ENCODE results near the gene ECPAS.
"Not testable (repeated sequence)": the region's sequence is repeated elsewhere in the genome, so short reads cannot be mapped to it uniquely, and the experiment has no call there.

Gene ECPAS

DNA sequence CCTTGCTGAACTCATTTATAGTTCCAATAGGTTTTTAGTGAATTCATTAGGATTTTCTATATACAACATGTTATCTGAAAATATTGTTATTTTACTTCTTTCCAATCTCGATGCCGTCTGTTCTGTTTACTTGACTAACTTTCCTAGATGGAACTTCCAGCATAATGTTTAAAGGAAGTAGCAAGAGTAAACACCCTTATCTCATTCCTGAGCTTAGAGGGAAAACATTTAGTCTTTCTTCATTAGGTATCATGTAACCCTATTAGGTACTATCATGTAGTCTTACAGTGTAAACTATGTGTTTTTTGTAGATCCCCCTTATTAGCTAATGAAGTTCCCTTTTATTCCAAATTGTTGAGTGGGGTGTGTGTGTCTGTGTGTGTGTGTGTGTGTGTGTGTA, 131.6 kb downstream of the ECPAS start:
- no peak for DNase-seq (ENCODE audit: low read depth in 2 of 2)

- no peak for DNase-seq (ENCODE audit: low read depth in 2 of 2)
Measured at GRCh38 chr9:111350556-111350955, 133.6 kb downstream of the ECPAS start.

DNA sequence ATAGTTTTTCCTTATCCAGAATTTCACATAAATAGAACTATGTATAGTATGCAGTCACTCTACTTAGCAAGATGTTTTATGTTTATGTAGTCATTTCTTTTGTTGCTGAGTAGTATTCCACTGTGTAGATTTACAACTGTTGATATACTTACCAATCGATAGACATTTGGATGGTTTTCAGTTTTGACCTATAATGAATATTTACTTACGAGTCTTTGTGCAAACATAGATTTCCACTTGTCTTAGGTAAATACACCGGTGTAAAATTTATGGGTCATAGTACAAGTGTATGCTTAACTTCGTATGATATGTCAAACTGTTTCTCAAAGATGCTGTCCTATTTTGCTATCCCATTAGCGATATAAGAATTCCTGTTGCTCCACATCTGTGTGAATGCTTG, 134.4 kb downstream of the ECPAS start:
- DNase-seq (ENCODE audit: low read depth in 2 of 2), result no peak

- no peak for DNase-seq (ENCODE audit: low read depth in 2 of 2)
Measured at GRCh38 chr9:111348821-111349271, 135.3 kb downstream of the ECPAS start.

GRCh38 chr9:111334318-111334863, 149.8 kb downstream of the ECPAS start:
- DNase-seq (ENCODE audit: low read depth in 2 of 2), result not testable (repeated sequence)

GRCh38 chr9:111330124-111330523, 154.1 kb downstream of the ECPAS start, which contains the start of gene OR2K2:
OR2K2 (minus strand) TSS chr9:111330224; CDS start chr9:111328433, 1,791 bp downstream.
- DNase-seq (ENCODE audit: low read depth in 2 of 2), result no peak

GRCh38 chr9:111320631-111321030, 163.6 kb downstream of the ECPAS start:
- DNase-seq (ENCODE audit: low read depth in 2 of 2), result no peak

GRCh38 chr9:111316796-111317195, 167.4 kb downstream of the ECPAS start:
- no peak for DNase-seq (ENCODE audit: low read depth in 2 of 2)

All from stimulated activated CD8-positive, alpha-beta memory T cell treated with anti-CD3 and anti-CD28 coated beads, Interleukin-2, amount 100 ng/mL, for 48 hours (primary cell).